Caco-2 (cell line): ENCODE data around the gene GRK3. TPM values are rescaled to one million over a fixed set of nuclear protein-coding genes. Genes with fewer than 3 reads are reported as not detected.

Source experiments
- BruUV-seq: library from RNA; stranded (reverse); fragments of 400-500 nt; replicated peaks from 2 replicates; lab custom pipeline; 2021; lab: Mats Ljungman, UMichigan
- CTCF ChIA-PET: fragments of 300-600 bp; sonication (Branson Sonifier 250); formaldehyde crosslinking; loops from one replicate; lab custom pipeline; 2022; ENCODE audit warnings: antibody characterized with exemption; lab: Charles Lee
- POLR2A ChIA-PET: fragments of 300-600 bp; sonication (Branson Sonifier 250); formaldehyde crosslinking; loops from one replicate; lab custom pipeline; 2022; ENCODE audit warnings: antibody characterized with exemption; lab: Charles Lee
- DNase-seq, 2 experiments: peaks; one replicate each; pipeline versions ENCODE4 v3.0.0 to v3.0.0-alpha.2; 2020 to 2022
- H3K27me3 ChIP-seq: replicated peaks from 2 replicates; pipeline ENCODE4 v1.6.0; 2011; ENCODE audit warnings: low read length; ENCODE audit not compliant: control insufficient read depth, insufficient read depth
- H3K36me3 ChIP-seq: 2 replicates; pipeline ENCODE4 v1.5.1; 2011; ENCODE audit warnings: low read length; ENCODE audit not compliant: control insufficient read depth, insufficient read depth
- H3K4me1 ChIP-seq: fragments of 250-450 bp; sonication (Bioruptor Pico); 2 replicates; pipeline ENCODE4 v1.5.1; 2020; ENCODE audit warnings: mild to moderate bottlenecking
- H3K4me3 ChIP-seq: 2 replicates; pipeline ENCODE4 v1.5.1; 2011; ENCODE audit warnings: low read depth, mild to moderate bottlenecking, control low read depth, low read length
- H3K9me3 ChIP-seq: fragments of 250-450 bp; sonication (Bioruptor Pico); 2 replicates; pipeline ENCODE4 v1.5.1; 2020; ENCODE audit warnings: mild to moderate bottlenecking, moderate library complexity
- H3K27ac Mint-ChIP-seq: one replicate; pipeline ENCODE4 v1.8.0; 2022; ENCODE audit warnings: mixed read lengths; ENCODE audit not compliant: unreplicated experiment
- H3K27me3 Mint-ChIP-seq: one replicate; pipeline ENCODE4 v1.8.0; 2022; ENCODE audit warnings: mixed read lengths; ENCODE audit not compliant: insufficient read depth, unreplicated experiment
- H3K36me3 Mint-ChIP-seq: one replicate; pipeline ENCODE4 v1.8.0; 2022; ENCODE audit warnings: mild to moderate bottlenecking, mixed read lengths; ENCODE audit not compliant: insufficient read depth, unreplicated experiment
- H3K4me1 Mint-ChIP-seq: one replicate; pipeline ENCODE4 v1.8.0; 2022; ENCODE audit warnings: low read depth, mixed read lengths; ENCODE audit not compliant: unreplicated experiment
- H3K4me3 Mint-ChIP-seq: one replicate; pipeline ENCODE4 v1.8.0; 2022; ENCODE audit warnings: mild to moderate bottlenecking, moderate library complexity, mixed read lengths; ENCODE audit not compliant: unreplicated experiment
- H3K9me3 Mint-ChIP-seq: one replicate; pipeline ENCODE4 v1.8.0; 2022; ENCODE audit warnings: mixed read lengths; ENCODE audit not compliant: unreplicated experiment
- intact Hi-C: fragments of 100-400 bp; cut with micrococcal nuclease; formaldehyde crosslinking; loops from one replicate; pipeline ENCODE4 v1.10.0; 2022; ENCODE audit not compliant: unreplicated experiment
- total RNA-seq: library from RNA; stranded (reverse); gene quantifications from 2 replicates; pipeline ENCODE4 v1.2.3, GENCODE V29; 2022
- TF ChIP-seq, protein P1 (sequence below), 2 experiments: fragments of 200-600 bp in 1 of 2; IDR thresholded peaks; 1 replicate in 1 of 2; 2 replicates in 1 of 2; pipeline versions ENCODE4 v1.5.1 to v1.8.0; 2011 to 2022; ENCODE audit warnings: antibody characterized with exemption in 1 of 2, control low read depth in 1 of 2, inconsistent platforms in 1 of 2, low read depth in 1 of 2, low read length in 1 of 2, mild to moderate bottlenecking in 1 of 2, moderate library complexity in 1 of 2; ENCODE audit not compliant: insufficient read depth in 1 of 2, severe bottlenecking in 1 of 2, unreplicated experiment in 1 of 2

Gene GRK3
- total RNA-seq, 1 experiment from 2014 or later: 9.7 TPM

DNA sequence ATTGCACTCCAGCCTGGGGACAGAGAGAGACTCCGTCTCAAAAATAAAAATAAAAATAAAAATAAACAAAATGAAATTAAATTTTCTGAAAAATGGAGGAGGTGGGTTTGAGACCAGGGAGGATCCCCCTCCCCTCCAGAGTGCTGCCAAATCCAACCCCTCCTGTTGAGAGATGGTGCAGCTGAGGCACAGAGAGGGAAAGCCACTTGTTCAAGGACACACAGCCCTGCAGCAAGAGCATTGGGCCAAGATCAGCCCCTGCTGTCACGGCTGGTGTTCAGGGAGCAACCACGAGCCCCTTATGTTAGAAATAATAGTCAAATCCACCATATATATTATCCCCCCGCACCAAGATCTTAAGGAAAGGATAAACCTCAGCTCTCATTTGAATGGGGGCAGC, 180.2 kb downstream of the GRK3 start:
- H3K4me1 Mint-ChIP-seq: peaks cover 6% of the 10 kb centered on the region
- TF ChIP-seq, protein P1, sequence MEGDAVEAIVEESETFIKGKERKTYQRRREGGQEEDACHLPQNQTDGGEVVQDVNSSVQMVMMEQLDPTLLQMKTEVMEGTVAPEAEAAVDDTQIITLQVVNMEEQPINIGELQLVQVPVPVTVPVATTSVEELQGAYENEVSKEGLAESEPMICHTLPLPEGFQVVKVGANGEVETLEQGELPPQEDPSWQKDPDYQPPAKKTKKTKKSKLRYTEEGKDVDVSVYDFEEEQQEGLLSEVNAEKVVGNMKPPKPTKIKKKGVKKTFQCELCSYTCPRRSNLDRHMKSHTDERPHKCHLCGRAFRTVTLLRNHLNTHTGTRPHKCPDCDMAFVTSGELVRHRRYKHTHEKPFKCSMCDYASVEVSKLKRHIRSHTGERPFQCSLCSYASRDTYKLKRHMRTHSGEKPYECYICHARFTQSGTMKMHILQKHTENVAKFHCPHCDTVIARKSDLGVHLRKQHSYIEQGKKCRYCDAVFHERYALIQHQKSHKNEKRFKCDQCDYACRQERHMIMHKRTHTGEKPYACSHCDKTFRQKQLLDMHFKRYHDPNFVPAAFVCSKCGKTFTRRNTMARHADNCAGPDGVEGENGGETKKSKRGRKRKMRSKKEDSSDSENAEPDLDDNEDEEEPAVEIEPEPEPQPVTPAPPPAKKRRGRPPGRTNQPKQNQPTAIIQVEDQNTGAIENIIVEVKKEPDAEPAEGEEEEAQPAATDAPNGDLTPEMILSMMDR (IDR thresholded peaks at IDR 0.05; ENCODE audit: insufficient read depth in 1 of 2, low read depth in 1 of 2, low read length in 1 of 2, severe bottlenecking in 1 of 2, unreplicated experiment in 1 of 2): no peak

DNA sequence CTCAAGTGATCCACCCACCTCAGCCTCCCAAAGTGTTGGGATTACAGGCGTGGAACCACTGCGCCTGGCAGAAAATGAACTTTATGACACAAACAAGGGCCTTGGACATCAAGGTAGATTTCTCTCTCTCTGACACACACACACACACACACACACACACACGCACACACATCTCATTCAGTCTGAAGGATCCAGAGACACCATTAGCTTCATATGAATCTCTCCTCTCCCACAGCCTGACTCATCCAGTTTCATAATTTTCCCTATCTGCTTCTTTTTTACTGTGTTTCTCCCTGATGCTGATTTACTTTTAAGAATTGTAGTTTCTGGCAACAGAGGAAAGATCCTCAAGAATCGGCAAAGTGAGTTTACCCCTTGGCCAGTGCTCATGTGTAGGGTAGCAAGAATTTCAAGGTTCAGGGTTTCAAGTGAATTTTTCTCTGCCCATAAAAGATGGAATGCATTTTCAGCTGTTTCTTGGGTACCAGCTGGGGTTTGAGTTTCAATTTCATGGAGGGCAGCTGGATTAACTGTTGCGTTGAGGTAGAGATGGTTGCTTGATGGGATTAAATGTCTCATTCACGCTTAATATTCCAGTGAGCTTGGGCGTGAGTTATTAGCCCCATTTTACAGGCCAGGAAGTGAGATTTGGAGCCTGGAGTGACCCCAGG, 181.0 kb downstream of the GRK3 start:
- no peaks in the 10 kb centered on the region for H3K36me3 Mint-ChIP-seq
- BruUV-seq: no TSS peak
- intact Hi-C loops: no loop called here

More for the DNA sequence above, 180.2 kb downstream of the GRK3 start:
- Mint-ChIP-seq H3K27me3 (no peaks in the 10 kb centered on the region), H3K27ac (no peak overlapping the region), H3K9me3 (no peaks in the 10 kb centered on the region), H3K36me3 (no peaks in the 10 kb centered on the region), H3K4me3 (no peak overlapping the region)
- intact Hi-C loops: no loop called here
- Histone ChIP-seq H3K27me3 (no peaks in the 10 kb centered on the region), H3K4me3 (no peak overlapping the region), H3K9me3 (no peaks in the 10 kb centered on the region), H3K36me3 (no peaks in the 10 kb centered on the region), H3K4me1 (peaks cover 3% of the 10 kb centered on the region; the same call in 1 of the 2 replicates)
- no TSS peak for BruUV-seq
- POLR2A ChIA-PET: no interaction called here
- no peak for DNase-seq
- CTCF ChIA-PET: no interaction called here

DNA sequence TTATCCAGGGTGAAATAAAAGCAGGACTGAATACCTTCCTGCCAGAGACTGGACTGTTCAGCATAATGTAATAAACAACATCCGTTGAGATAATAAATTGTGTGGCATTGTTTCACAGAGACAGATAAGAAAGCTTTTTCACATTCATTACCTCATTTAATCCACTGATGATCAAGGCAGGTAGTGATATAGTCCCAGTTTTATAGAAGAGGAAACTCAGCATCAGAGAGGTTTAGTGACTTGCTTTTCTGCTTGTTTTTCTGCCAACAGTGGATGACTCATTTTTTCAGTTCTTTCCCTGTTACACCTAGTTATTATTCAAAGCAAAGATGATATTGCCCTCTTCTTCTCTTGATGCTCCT, 181.5 kb downstream of the GRK3 start:
- Mint-ChIP-seq H3K27me3 (no peaks in the 10 kb centered on the region), H3K4me1 (peaks cover 6% of the 10 kb centered on the region), H3K27ac (no peak overlapping the region), H3K36me3 (no peaks in the 10 kb centered on the region), H3K4me3 (no peak overlapping the region), H3K9me3 (no peaks in the 10 kb centered on the region)
- no peaks in the 10 kb centered on the region for H3K36me3 ChIP-seq
- H3K9me3 ChIP-seq: no peaks in the 10 kb centered on the region
- ChIA-PET CTCF (no interaction called here), POLR2A (no interaction called here)
- H3K27me3 ChIP-seq: no peaks in the 10 kb centered on the region
- BruUV-seq: no TSS peak
- H3K4me3 ChIP-seq: no peak overlapping the region
- intact Hi-C loops: no loop called here
- H3K4me1 ChIP-seq: peaks cover 3% of the 10 kb centered on the region; the same call in 1 of the 2 replicates
- no peak for DNase-seq
- TF ChIP-seq, protein P1 (IDR thresholded peaks at IDR 0.05; ENCODE audit: insufficient read depth in 1 of 2, low read depth in 1 of 2, low read length in 1 of 2, severe bottlenecking in 1 of 2, unreplicated experiment in 1 of 2): no peak

More for the DNA sequence above, 181.0 kb downstream of the GRK3 start:
- Mint-ChIP-seq H3K4me1 (peaks cover 6% of the 10 kb centered on the region), H3K4me3 (no peak overlapping the region), H3K27me3 (no peaks in the 10 kb centered on the region), H3K9me3 (no peaks in the 10 kb centered on the region), H3K27ac (no peak overlapping the region)
- H3K4me3 ChIP-seq: no peak overlapping the region
- DNase-seq: no peak
- peaks cover 3% of the 10 kb centered on the region; the same call in 1 of the 2 replicates for H3K4me1 ChIP-seq
- H3K36me3 ChIP-seq: no peaks in the 10 kb centered on the region
- no peaks in the 10 kb centered on the region for H3K27me3 ChIP-seq
- TF ChIP-seq, protein P1 (IDR thresholded peaks at IDR 0.05; ENCODE audit: insufficient read depth in 1 of 2, low read depth in 1 of 2, low read length in 1 of 2, severe bottlenecking in 1 of 2, unreplicated experiment in 1 of 2): no peak
- no peaks in the 10 kb centered on the region for H3K9me3 ChIP-seq
- ChIA-PET POLR2A (no interaction called here), CTCF (no interaction called here)
